Neuron (in vitro differentiated cells): ENCODE measurements around the gene KCNH2.

Experiments used
- H2AFZ ChIP-seq: one replicate; pipeline ENCODE4 v1.6.1; 2013; ENCODE audit warnings: low read depth, mild to moderate bottlenecking, inconsistent platforms, low read length, moderate library complexity
- H3K27me3 ChIP-seq: one replicate; pipeline ENCODE4 v1.6.1; 2013; ENCODE audit warnings: low read length; ENCODE audit not compliant: insufficient read depth
- H3K36me3 ChIP-seq: one replicate; pipeline ENCODE4 v1.6.1; 2013; ENCODE audit warnings: low read length; ENCODE audit not compliant: insufficient read depth
- H3K4me1 ChIP-seq: one replicate; pipeline ENCODE4 v1.6.1; 2013; ENCODE audit warnings: low read length; ENCODE audit not compliant: insufficient read depth
- H3K4me3 ChIP-seq: 2 replicates; pipeline ENCODE4 v1.5.1; 2013; ENCODE audit warnings: mild to moderate bottlenecking, low read length, moderate library complexity
- H3K9me3 ChIP-seq: one replicate; pipeline ENCODE4 v1.6.1; 2013; ENCODE audit warnings: low read length

Gene KCNH2

GRCh38 chr7:150904011-150904909, 73.9 kb downstream of the KCNH2 start:
- Histone ChIP-seq H2AFZ (no peak overlapping the region), H3K36me3 (no peaks in the 10 kb centered on the region), H3K4me1 (peaks cover 6% of the 10 kb centered on the region), H3K27me3 (peaks cover 2% of the 10 kb centered on the region), H3K4me3 (no peak overlapping the region), H3K9me3 (no peaks in the 10 kb centered on the region)

DNA sequence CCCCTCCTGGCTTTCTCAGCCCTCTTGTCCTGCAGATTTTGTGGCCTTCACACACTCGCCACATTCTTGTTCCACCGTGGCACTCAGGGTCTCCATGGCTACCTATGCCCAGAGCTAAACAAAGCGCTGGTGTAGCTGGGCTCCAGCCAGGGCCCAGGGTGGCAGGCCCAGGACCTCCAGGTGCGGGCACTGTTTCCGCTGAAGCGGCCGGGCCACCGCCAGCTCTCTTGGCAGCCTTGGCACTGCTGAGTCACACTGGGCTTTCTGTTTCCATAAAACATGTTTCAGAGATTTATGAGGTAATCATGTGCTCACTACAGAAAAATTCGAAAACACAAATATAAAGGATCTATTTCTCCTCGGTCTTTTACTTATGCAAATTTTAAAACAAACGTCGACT, 74.5 kb downstream of the KCNH2 start:
- Histone ChIP-seq H3K36me3 (no peaks in the 10 kb centered on the region), H3K27me3 (peaks cover 2% of the 10 kb centered on the region), H3K9me3 (no peaks in the 10 kb centered on the region), H3K4me3 (no peak overlapping the region), H2AFZ (no peak overlapping the region), H3K4me1 (peaks cover 6% of the 10 kb centered on the region)

GRCh38 chr7:150902078-150903033, 75.8 kb downstream of the KCNH2 start:
- H3K9me3 ChIP-seq = no peaks in the 10 kb centered on the region
- H3K27me3 ChIP-seq = peaks cover 2% of the 10 kb centered on the region
- H3K4me3 ChIP-seq = no peak overlapping the region
- no peaks in the 10 kb centered on the region for H3K36me3 ChIP-seq
- no peak overlapping the region for H2AFZ ChIP-seq
- peaks cover 6% of the 10 kb centered on the region for H3K4me1 ChIP-seq

GRCh38 chr7:150901160-150902035, 76.7 kb downstream of the KCNH2 start:
- peaks cover 6% of the 10 kb centered on the region for H3K4me1 ChIP-seq
- H2AFZ ChIP-seq = no peak overlapping the region
- H3K36me3 ChIP-seq = no peaks in the 10 kb centered on the region
- H3K27me3 ChIP-seq = peaks cover 2% of the 10 kb centered on the region
- H3K4me3 ChIP-seq = no peak overlapping the region
- no peaks in the 10 kb centered on the region for H3K9me3 ChIP-seq

DNA sequence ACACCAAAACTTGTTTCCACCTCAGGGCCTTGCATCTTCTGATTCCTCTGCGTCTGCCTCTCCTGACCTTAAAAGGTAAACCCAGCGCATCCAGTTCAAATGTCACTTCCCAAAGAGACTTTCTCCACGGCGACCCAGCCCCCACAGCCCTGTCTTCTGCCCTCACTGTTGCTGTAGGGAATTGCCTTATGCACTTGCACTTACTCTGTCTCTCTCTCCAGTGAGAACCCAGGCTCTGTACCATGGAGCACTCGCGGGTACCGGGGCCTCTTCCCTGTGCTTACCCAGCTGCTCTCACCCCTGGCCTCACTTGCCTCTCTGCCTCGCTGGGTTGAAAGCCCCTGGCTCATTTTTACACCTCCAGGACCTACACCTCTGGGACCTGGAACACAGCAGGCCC, 77.4 kb downstream of the KCNH2 start:
- Histone ChIP-seq H3K9me3 (no peaks in the 10 kb centered on the region), H3K4me3 (no peak overlapping the region), H3K4me1 (peaks cover 6% of the 10 kb centered on the region), H3K27me3 (peaks cover 7% of the 10 kb centered on the region), H3K36me3 (no peaks in the 10 kb centered on the region), H2AFZ (no peak overlapping the region)

DNA sequence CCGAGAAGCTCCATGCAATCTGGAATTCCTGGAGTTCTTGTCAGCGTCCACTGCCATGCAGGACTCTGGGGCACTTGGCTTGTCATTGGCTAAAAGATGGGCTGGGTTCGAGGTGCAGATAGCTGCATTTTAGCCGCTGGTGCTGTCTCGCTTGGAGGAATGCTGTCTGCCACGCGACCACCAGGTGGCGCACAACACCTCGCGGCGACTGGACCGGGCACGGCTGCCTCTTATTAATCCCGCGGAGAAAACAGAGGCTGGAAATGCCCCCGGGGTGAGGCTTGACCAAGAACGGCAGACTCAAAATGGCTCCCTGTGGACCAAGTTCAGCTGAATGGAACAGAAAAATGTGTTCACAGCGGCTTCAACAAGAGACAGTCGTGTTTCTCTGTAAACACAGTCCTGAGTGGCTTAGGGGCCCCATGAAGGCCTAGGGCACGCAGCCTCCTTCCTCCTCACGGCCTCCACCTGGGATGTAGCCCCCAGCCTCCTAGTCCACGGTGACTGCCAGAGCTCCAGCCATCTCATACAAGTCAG, 79.6 kb downstream of the KCNH2 start:
- Histone ChIP-seq H2AFZ (no peak overlapping the region), H3K27me3 (peaks cover 7% of the 10 kb centered on the region), H3K36me3 (no peaks in the 10 kb centered on the region), H3K4me1 (peaks cover 6% of the 10 kb centered on the region), H3K4me3 (no peak overlapping the region), H3K9me3 (no peaks in the 10 kb centered on the region)

DNA sequence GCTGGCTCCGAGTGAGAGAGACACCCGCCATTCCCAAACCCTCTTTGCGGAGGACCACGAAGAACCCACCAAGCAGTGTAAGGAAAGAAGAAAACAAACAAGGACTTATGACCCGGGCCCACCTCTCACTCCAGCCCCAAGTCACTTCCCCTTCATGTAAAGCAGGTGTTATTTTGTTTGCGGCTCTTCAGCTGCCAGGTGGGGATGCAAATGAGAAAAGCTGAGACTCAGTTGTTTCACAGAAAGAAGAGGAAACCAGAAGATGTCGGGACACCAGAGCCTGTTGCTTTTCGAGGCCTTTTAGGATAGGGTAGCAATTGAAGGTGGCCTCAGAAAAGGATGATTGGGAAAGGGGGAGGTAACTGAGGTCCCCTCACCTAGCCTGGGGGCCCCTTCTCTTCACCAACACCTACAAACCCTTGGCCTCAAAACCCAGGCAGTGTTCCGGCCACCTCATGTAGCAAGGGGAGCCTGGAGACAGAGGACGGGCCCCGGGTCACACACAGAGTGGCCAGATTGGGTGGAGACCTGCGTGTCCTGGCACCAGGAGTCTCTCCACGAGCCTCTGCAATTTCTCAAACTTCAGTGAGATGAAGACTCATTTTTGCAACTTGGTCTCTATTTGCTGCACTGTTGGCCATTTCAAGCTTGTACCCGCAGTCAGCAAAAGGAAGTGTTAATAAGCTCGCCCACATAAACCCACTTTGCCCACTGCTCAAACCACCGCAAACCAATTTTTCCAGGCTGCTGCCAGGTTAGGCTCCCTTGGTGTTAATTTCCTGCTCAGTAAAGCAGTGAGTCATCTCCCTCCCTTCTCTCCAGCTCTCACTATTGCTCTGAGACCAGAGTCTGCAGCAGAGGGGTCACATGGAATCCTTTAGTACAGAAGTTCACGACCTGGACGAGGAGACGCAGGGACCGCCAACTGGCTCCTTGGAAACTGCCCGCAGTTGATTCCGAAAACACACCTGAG, 80.3 kb downstream of the KCNH2 start:
- Histone ChIP-seq H3K36me3 (no peaks in the 10 kb centered on the region), H2AFZ (no peak overlapping the region), H3K9me3 (no peaks in the 10 kb centered on the region), H3K4me1 (peaks cover 6% of the 10 kb centered on the region), H3K27me3 (peaks cover 5% of the 10 kb centered on the region), H3K4me3 (no peak overlapping the region)

GRCh38 chr7:150896562-150897209, 81.4 kb downstream of the KCNH2 start:
- H3K9me3 ChIP-seq = no peaks in the 10 kb centered on the region
- peaks cover 6% of the 10 kb centered on the region for H3K4me1 ChIP-seq
- no peak overlapping the region for H3K4me3 ChIP-seq
- H2AFZ ChIP-seq = no peak overlapping the region
- peaks cover 4% of the 10 kb centered on the region for H3K27me3 ChIP-seq
- H3K36me3 ChIP-seq = no peaks in the 10 kb centered on the region

DNA sequence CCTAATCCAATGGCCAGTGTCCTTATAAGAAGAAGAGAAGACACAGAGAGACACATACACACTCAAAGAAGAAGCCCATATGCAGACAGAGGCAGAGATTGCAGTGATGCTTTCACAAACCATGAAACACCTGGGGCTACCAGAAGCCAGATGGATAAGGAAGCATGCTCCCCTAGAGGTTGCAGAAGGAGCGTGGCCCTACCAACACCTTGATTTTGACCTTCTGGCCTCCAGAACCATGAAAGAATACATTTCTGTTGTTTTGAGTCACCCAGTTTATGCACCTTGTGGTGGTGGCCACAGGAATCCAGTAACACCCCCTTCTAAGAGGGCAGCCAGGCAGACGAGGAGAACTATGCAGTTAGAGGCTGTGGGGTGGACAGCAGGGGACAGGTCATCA, 82.3 kb downstream of the KCNH2 start:
- H3K4me1 ChIP-seq = no peaks in the 10 kb centered on the region
- peaks cover 4% of the 10 kb centered on the region for H3K27me3 ChIP-seq
- H3K36me3 ChIP-seq = no peaks in the 10 kb centered on the region
- no peak overlapping the region for H3K4me3 ChIP-seq
- H2AFZ ChIP-seq = no peak overlapping the region
- H3K9me3 ChIP-seq = no peaks in the 10 kb centered on the region
